Measurements from ENCODE around the gene C12orf54. TPM values are rescaled to one million over a fixed set of nuclear protein-coding genes. Genes with fewer than 3 reads are reported as not detected.

C12orf54 gene
- total RNA-seq, 4 donors from 2014 or later = not detected

Other genes starting within 250 kb of the C12orf54 start
- 100 to 1,000 TPM in 1 of 4 donors, 10 to 100 TPM in 3; 19.1 to 119 (median 29.9) TPM for gene ZNF641, start 131.6 kb upstream of the C12orf54 start, total RNA-seq
- gene ANP32D, start 9.9 kb upstream of the C12orf54 start, total RNA-seq = not detected
- not detected for gene OR8S1, start 43.1 kb downstream of the C12orf54 start, total RNA-seq
- not detected for gene LALBA, start 87.5 kb downstream of the C12orf54 start, total RNA-seq
- 10 to 100 TPM; 31.8 to 64.7 (median 45.4) TPM for gene KANSL2, start 199.7 kb downstream of the C12orf54 start, total RNA-seq
- gene CCNT1, start 234.2 kb downstream of the C12orf54 start, total RNA-seq = 10 to 100 TPM; 24.0 to 43.1 (median 40.6) TPM

Data from thyroid gland (tissue), 4 donors.